BLaER1 (cell line): ENCODE results near the gene ACOT11.

ENCODE experiments used
- H3K27ac ChIP-seq: shearing (Covaris generic); formaldehyde crosslinking; 2 replicates; pipeline ENCODE4 v1.8.1; 2022
- H3K27me3 ChIP-seq: shearing (Covaris generic); formaldehyde crosslinking; 2 replicates; pipeline ENCODE4 v1.8.1; 2022
- H3K36me3 ChIP-seq: shearing (Covaris generic); formaldehyde crosslinking; 2 replicates; pipeline ENCODE4 v1.8.1; 2022
- H3K4me1 ChIP-seq: shearing (Covaris generic); formaldehyde crosslinking; 2 replicates; pipeline ENCODE4 v1.8.1; 2022
- H3K4me2 ChIP-seq: shearing (Covaris generic); formaldehyde crosslinking; 2 replicates; pipeline ENCODE4 v1.8.1; 2022
- H3K4me3 ChIP-seq: shearing (Covaris generic); formaldehyde crosslinking; 2 replicates; pipeline ENCODE4 v1.8.1; 2022
- H3K9ac ChIP-seq: shearing (Covaris generic); formaldehyde crosslinking; 2 replicates; pipeline ENCODE4 v1.8.1; 2022
- H3K9me3 ChIP-seq: shearing (Covaris generic); formaldehyde crosslinking; 2 replicates; pipeline ENCODE4 v1.8.1; 2022
- H4K20me1 ChIP-seq: shearing (Covaris generic); formaldehyde crosslinking; 2 replicates; pipeline ENCODE4 v1.8.1; 2022
- Cebpa-rat ChIP-seq: shearing (Covaris generic); IDR thresholded peaks from 2 replicates; pipeline ENCODE4 v1.8.1; 2022

Gene ACOT11

DNA sequence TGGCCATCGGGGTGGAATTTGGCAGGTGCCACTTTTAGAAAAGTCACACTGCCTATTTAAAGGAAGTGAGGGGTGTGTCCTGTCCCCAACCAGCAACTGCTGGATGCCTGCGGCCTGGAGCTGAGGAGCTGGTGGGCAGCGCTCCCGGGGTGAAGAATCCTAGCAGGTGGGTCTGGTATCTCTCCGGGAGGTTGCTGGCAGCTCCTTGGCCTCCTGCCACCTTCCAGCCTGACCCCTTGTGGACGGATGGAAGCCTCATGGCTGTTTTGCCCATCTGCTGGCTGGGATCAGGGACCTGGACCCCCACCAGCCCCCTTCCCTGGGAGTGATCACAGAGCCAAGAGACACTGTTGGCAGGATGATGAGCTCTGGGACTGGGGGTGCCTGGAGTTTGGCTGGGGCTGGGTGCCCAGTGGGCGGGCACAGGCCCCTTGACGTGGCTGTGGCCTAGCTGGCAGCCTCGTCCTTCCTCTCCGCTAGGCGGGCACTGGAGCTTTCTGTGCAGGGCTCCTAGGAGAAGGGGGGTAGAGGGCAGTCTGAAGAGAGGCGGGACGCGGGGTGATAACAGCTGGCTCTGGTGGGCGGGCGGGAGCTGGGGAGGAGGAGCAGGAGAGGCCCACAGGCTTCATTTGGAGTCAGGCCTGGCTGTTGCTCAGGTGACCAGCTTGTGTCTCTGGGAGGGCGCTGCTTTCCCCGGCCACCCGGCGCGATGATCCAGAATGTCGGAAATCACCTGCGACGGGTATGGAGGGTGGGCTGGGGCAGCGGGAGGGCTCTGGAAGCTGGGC lies at the start of gene ACOT11:
Gene ACOT11, plus strand, starts transcription at position 628 of the 788 bp plus-strand sequence. Its CDS starts 82 bp downstream, at position 710.
- H3K4me2 ChIP-seq: peak within 1 kb of the TSS; percentile 76
- H4K20me1 ChIP-seq: no peaks in the 10 kb centered on the region
- H3K27me3 ChIP-seq: no peaks in the 10 kb centered on the region
- no peak within 1 kb of the TSS for H3K4me3 ChIP-seq
- TF ChIP-seq Cebpa-rat: no peak
- H3K4me1 ChIP-seq: peaks cover 31% of the 10 kb centered on the region
- H3K9ac ChIP-seq: 0 out of 2 replicates have a peak within 1 kb of the TSS, but pooled peaks have one; percentile 41
- peak within 1 kb of the TSS; percentile 55 for H3K27ac ChIP-seq
- H3K9me3 ChIP-seq: no peaks in the 10 kb centered on the region
- no peaks in the 10 kb centered on the region for H3K36me3 ChIP-seq

DNA sequence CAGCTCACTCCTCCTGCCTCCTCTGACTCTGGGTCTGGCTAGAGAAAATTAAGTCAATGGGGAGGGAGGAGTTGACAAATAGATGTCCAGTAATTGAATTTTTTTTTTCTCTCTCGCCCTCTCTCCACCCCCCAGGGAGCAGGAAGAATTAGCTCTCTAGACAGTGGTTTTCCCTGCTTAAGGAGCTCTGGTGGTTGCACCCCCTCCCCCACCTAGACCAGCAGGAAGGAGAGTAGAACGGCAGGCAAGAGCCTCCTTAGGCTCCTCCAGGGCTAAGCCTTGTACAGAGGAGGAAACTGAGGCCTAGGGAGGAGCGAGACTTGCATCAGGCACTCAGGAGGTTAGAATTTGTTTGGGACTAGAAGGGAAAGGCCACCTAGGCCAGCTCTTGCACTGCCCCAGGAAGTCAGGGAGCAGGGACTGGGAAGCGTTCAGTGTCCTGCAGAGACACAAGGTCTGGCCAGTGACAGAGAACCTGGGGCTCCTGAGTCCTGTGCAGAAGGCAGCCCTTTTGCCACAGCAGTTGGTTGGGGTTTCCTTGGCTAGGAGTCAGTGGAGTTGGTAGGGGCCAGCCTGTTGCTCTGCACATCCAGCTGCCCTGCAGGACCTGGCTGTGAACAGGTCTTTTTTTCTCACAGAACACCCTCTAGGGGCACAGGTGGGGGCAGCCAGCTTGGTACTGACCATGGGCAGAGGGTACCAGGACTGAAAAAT lies 49.5 kb upstream of the ACOT11 start:
- no peak overlapping the region for H3K27ac ChIP-seq
- TF ChIP-seq Cebpa-rat: no peak
- peaks cover 36% of the 10 kb centered on the region for H3K4me1 ChIP-seq
- H3K9me3 ChIP-seq: peaks cover 52% of the 10 kb centered on the region
- H3K36me3 ChIP-seq: peaks cover 7% of the 10 kb centered on the region; the same call in 1 of the 2 replicates
- peak overlapping the region; percentile 12 for H3K4me3 ChIP-seq
- peaks cover 14% of the 10 kb centered on the region; the same call in 1 of the 2 replicates for H3K27me3 ChIP-seq
- H4K20me1 ChIP-seq: no peaks in the 10 kb centered on the region
- H3K9ac ChIP-seq: no peak overlapping the region
- no peak overlapping the region for H3K4me2 ChIP-seq

DNA sequence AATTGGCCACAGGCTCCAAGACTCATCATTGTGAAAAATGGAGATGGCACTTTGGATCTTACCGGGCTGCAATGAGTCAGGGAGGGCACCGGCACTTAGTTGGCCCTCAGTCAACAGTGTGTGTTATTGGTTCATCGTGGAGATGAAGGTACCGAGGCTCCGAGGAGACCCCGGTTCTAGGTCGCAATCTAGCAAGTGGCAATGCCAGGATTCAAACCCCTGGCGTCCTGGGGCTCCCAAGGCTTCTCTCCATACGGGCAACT lies 49.0 kb upstream of the ACOT11 start:
- H3K27ac ChIP-seq: no peak overlapping the region
- peaks cover 52% of the 10 kb centered on the region for H3K9me3 ChIP-seq
- H3K36me3 ChIP-seq: peaks cover 7% of the 10 kb centered on the region; the same call in 1 of the 2 replicates
- no peaks in the 10 kb centered on the region for H4K20me1 ChIP-seq
- no peak overlapping the region for H3K9ac ChIP-seq
- H3K4me1 ChIP-seq: peaks cover 31% of the 10 kb centered on the region
- peaks cover 14% of the 10 kb centered on the region; the same call in 1 of the 2 replicates for H3K27me3 ChIP-seq
- peak overlapping the region; percentile 12 for H3K4me3 ChIP-seq
- no peak overlapping the region for H3K4me2 ChIP-seq
- TF ChIP-seq Cebpa-rat: no peak

DNA sequence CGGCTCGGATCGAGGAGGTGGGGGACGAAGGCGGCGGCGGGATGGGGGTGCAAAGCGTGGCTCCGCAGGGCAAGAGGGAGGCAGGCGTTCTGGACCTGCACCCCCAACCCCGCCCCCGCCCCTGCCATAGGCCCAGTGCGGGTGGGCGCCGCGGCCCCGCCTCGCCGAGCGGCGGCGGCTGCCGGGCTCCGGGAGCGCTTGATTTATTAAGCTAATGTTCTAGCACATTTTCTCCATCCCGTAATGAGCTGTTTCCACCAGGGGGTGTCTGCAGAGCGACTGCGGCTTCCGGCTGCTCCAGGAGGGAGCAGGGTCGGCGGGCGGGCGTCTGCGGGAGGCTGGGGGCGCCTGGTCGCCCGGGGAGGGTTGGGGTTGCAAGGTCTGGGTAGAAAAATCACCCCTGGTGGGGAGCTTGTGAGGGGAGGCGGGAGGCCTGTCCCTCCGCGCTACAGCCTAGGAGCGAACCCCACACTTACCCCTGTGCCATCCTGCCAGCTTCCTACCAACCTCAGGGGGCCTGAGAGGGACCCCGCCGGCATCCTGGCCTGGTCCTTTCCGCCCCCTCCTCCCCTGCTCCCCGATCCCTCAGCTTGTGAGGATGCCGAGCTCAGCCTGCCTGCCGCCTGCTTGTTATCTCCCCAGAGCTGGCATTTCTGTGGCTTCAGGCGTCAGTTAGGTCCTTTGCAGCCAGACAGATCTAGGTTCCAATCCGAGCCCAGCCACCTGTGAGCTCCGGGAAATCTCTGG lies 48.5 kb upstream of the ACOT11 start:
- H3K9me3 ChIP-seq: peaks cover 52% of the 10 kb centered on the region
- H3K4me1 ChIP-seq: peaks cover 26% of the 10 kb centered on the region
- H3K27ac ChIP-seq: no peak overlapping the region
- no peak overlapping the region for H3K9ac ChIP-seq
- no peaks in the 10 kb centered on the region for H4K20me1 ChIP-seq
- peak overlapping the region; percentile 33; the same call in 1 of the 2 replicates for H3K4me3 ChIP-seq
- peaks cover 7% of the 10 kb centered on the region; the same call in 1 of the 2 replicates for H3K36me3 ChIP-seq
- TF ChIP-seq Cebpa-rat: no peak
- peaks cover 14% of the 10 kb centered on the region; the same call in 1 of the 2 replicates for H3K27me3 ChIP-seq
- peak overlapping the region; percentile 44 for H3K4me2 ChIP-seq

DNA sequence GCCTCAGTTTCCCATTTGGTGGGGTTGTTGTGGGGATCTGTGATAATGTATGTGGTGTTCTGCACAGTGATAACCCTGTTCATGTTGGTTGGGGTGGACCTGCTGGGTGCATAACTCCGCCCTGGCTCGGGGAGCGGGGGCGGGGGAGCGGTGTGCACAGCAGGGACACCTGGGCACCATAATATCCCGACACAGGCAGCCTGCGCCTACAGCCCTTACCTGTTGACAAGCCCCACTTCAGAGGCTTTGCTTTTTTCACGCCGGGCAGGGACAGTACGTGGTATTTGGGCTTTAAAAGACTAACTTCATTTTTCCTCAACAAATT lies 48.0 kb upstream of the ACOT11 start:
- Histone ChIP-seq H3K27ac (no peak overlapping the region), H3K4me1 (peaks cover 26% of the 10 kb centered on the region), H3K27me3 (peaks cover 14% of the 10 kb centered on the region; the same call in 1 of the 2 replicates), H3K36me3 (peaks cover 7% of the 10 kb centered on the region; the same call in 1 of the 2 replicates), H3K9ac (no peak overlapping the region), H4K20me1 (no peaks in the 10 kb centered on the region), H3K4me3 (0 out of 2 replicates have a peak overlapping the region, but pooled peaks have one; percentile 33), H3K4me2 (peak overlapping the region; percentile 44; the same call in 1 of the 2 replicates), H3K9me3 (peaks cover 52% of the 10 kb centered on the region)
- TF ChIP-seq Cebpa-rat: no peak

DNA sequence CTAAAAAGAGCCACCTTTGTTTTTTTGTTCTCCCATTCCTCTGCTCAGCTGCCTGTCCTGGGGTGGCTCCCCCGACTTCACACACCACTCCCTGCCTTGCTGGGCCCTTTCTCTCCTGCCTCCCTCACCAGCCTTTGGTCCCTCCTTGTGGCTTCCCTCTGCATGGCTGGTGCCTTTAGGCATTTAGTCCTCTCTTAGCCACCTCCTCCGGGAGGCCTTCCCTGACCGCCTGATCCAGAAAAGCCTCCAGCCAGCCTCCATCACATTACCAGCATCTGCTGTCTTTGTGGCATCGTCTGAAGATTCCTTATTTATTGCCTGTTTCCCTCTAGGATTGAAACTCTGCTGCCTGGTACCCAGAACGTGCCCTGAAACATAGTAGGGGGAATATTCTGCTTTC lies 46.2 kb upstream of the ACOT11 start:
- Histone ChIP-seq H3K27ac (no peak overlapping the region), H3K4me3 (no peak overlapping the region), H3K9me3 (peaks cover 36% of the 10 kb centered on the region), H3K36me3 (peaks cover 7% of the 10 kb centered on the region; the same call in 1 of the 2 replicates), H3K27me3 (peaks cover 14% of the 10 kb centered on the region; the same call in 1 of the 2 replicates), H3K4me1 (peaks cover 23% of the 10 kb centered on the region), H3K4me2 (peak overlapping the region; percentile 14; the same call in 1 of the 2 replicates), H3K9ac (no peak overlapping the region), H4K20me1 (no peaks in the 10 kb centered on the region)
- TF ChIP-seq Cebpa-rat: no peak

DNA sequence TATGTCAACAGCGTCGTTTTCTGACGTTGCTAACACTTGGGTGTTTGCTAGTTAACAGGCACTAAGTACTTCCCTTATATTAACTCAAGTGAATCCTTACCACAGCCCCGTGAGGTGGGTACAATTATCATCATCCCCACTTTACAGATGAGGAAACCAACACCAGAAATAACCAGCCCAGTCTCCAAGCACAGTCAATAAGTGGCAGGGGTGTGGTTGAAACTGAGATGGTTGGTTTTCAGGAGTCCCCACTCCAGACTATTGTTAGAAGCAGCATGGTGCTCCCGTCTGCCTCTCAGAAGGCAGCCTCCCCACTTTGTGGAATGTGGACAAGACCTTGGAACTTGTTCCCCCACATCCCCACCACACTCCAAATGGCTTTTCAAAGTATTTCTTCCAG lies 45.7 kb upstream of the ACOT11 start:
- H3K27ac ChIP-seq: no peak overlapping the region
- H3K4me3 ChIP-seq: no peak overlapping the region
- peaks cover 18% of the 10 kb centered on the region for H3K4me1 ChIP-seq
- H3K27me3 ChIP-seq: peaks cover 14% of the 10 kb centered on the region; the same call in 1 of the 2 replicates
- no peak overlapping the region for H3K9ac ChIP-seq
- no peak for TF ChIP-seq Cebpa-rat
- peaks cover 7% of the 10 kb centered on the region; the same call in 1 of the 2 replicates for H3K36me3 ChIP-seq
- H3K4me2 ChIP-seq: peak overlapping the region; percentile 14; the same call in 1 of the 2 replicates
- H4K20me1 ChIP-seq: no peaks in the 10 kb centered on the region
- H3K9me3 ChIP-seq: peaks cover 31% of the 10 kb centered on the region

DNA sequence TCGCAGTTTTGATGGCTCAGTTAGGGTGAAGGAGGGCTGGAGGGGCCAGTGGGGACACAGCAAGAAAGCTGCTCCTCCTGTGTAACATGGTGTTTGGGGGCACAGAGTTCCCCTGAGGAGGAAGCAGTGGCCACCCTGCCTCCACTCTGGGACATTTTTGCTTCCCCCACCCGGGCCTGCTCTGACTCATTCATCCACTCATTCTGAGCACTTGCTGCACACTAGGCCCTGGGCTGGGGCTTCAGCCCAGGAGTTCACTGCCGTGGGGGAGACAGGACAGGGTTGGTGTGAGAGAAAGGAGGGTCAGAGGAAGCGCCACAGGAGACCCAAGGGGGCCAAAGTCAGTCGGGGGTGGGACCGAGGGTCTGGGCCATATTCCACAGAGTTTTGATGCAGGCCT lies 41.4 kb upstream of the ACOT11 start:
- no peak overlapping the region for H3K9ac ChIP-seq
- peaks cover 11% of the 10 kb centered on the region; the same call in 1 of the 2 replicates for H3K4me1 ChIP-seq
- H3K9me3 ChIP-seq: no peaks in the 10 kb centered on the region
- H3K4me3 ChIP-seq: no peak overlapping the region
- TF ChIP-seq Cebpa-rat: no peak
- no peak overlapping the region for H3K27ac ChIP-seq
- no peaks in the 10 kb centered on the region for H3K27me3 ChIP-seq
- no peaks in the 10 kb centered on the region for H4K20me1 ChIP-seq
- no peaks in the 10 kb centered on the region for H3K36me3 ChIP-seq
- H3K4me2 ChIP-seq: no peak overlapping the region

DNA sequence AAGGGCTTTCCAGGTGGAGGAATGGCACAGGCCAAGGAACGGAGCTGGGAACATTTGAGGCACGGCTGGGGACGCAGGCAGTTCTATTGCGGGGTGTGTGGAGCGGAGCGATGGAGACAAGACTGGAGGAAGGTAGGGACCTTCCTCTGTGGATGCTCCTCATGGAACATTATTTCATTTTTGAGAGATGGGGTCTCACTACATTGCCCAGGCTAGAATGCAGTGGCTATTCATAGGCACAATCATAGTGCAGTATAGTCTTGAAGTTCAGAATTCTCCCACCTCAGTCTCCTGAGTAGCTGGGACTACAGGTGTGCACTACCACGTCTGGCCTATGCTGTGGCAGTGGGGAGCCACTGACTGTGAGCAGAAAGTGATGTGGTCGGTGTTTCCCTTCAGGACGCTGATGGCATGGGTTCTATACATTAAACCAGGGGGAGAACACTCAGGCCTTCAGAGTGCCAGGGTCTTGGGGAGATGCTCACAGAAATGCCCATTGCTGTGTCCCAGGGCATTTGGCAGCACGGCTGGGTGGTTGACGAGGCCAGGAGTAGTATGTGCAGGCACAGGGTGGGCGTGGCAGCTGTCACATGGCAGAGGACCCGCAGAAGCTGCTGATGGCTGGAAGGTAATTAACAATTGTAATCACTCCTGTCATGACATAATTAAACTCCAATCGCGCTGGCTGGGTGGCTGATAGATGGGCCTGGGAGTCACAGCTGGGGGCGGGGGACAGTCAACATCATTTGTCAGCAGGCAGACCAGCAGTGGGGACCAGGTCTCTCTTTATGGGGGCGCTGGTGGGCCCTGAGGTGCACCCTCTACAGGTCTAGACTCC lies 40.8 kb upstream of the ACOT11 start:
- H3K4me2 ChIP-seq: no peak overlapping the region
- H3K27me3 ChIP-seq: no peaks in the 10 kb centered on the region
- peaks cover 5% of the 10 kb centered on the region; the same call in 1 of the 2 replicates for H3K4me1 ChIP-seq
- no peak for TF ChIP-seq Cebpa-rat
- no peak overlapping the region for H3K9ac ChIP-seq
- H3K36me3 ChIP-seq: no peaks in the 10 kb centered on the region
- no peak overlapping the region for H3K27ac ChIP-seq
- H4K20me1 ChIP-seq: no peaks in the 10 kb centered on the region
- no peaks in the 10 kb centered on the region for H3K9me3 ChIP-seq
- H3K4me3 ChIP-seq: no peak overlapping the region
